Stimulated activated CD8-positive, alpha-beta memory T cell treated with anti-CD3 and anti-CD28 coated beads, Interleukin-7, amount 100 ng/mL, for 24 hours (primary cell): ENCODE measurements around the gene PKN1.

Experiments used
- DNase-seq: peaks from one replicate; pipeline ENCODE4 v3.0.0-alpha.2; 2020; ENCODE audit warnings: low read depth

Gene PKN1

DNA sequence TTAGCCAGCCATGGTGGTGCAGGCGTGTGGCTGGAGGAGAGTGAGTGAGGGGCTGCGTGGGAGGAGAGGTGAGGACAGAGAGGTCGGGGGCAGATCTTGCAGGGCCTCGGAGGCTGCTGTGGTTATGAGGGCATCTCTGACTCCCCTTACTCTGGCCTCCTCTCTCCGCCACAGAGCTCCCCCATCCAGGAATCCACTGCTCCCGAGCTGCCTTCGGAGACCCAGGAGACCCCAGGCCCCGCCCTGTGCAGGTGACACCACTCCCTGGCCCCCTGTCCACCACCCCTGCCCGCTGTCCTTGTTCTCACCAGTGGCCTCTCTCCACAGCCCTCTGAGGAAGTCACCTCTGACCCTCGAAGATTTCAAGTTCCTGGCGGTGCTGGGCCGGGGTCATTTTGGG is 34.3 kb downstream of the PKN1 start:
- no peak for DNase-seq

DNA sequence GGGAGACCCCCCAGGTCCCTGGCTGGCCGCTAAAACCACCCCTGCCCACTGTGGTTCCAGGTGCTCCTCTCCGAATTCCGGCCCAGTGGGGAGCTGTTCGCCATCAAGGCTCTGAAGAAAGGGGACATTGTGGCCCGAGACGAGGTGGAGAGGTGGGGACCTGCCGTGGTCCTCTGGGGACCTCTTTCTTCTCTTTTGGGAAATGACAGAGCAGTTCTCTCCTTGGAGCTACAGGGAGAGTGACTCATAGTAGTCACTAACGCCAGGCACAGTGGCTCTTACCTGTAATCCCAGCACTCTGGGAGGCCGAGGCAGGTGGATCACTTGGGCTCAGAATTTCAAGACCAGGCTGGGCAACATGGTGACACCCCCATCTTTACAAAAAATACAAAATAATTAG is 34.7 kb downstream of the PKN1 start:
- DNase-seq = no peak

DNA sequence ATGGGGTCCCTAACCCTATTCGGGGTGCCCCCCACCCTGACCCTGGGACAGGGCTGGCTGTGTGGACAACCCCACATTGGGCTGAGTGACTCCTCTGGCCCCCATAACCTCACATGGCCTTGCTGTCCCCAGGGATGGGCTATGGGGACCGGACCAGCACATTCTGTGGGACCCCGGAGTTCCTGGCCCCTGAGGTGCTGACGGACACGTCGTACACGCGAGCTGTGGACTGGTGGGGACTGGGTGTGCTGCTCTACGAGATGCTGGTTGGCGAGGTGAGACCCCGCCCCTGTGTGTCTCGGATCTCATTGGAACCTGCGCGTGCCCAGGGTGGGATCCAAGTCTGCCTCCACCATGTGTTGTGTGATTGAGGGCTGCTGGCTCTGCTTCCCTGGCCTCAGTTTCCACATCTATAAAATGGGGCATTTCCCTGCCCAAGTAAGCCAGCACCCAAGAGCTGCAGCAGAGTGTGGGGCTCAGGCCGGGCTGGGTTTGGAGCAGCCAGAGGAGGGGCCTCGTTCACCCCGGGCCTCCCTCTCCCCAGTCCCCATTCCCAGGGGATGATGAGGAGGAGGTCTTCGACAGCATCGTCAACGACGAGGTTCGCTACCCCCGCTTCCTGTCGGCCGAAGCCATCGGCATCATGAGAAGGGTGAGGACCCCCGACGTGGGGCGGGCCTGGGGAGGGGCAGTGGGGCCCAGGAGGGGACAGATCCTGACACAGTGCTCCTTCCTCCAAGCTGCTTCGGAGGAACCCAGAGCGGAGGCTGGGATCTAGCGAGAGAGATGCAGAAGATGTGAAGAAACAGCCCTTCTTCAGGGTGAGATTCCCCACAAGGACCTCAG is 37.1 kb downstream of the PKN1 start:
- DNase-seq = no peak

DNA sequence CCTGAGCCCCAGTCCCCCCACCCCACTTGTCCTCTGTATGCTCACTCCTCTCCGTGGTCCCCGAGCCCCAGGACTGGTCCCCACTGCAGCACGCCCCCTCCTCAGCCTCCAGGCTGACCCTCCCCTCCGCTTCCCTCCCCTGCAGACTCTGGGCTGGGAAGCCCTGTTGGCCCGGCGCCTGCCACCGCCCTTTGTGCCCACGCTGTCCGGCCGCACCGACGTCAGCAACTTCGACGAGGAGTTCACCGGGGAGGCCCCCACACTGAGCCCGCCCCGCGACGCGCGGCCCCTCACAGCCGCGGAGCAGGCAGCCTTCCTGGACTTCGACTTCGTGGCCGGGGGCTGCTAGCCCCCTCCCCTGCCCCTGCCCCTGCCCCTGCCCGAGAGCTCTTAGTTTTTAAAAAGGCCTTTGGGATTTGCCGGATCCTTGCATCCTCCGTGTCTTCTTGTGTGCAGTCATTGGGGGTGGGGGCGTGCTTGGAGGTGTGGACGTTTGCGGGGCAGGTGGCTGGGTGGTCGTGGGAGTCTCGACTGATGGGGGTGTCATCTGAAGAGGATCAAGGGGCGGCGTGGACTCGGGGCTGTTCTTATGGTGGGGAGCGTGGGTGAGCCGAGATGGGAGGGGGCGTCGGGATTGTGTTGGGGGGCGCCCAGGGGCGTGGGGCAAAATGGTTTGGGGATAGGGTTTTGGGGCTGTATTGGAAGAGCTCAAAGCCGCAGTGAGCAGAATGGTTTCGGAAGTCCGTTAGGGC is 38.5 kb downstream of the PKN1 start:
- no peak for DNase-seq

DNA sequence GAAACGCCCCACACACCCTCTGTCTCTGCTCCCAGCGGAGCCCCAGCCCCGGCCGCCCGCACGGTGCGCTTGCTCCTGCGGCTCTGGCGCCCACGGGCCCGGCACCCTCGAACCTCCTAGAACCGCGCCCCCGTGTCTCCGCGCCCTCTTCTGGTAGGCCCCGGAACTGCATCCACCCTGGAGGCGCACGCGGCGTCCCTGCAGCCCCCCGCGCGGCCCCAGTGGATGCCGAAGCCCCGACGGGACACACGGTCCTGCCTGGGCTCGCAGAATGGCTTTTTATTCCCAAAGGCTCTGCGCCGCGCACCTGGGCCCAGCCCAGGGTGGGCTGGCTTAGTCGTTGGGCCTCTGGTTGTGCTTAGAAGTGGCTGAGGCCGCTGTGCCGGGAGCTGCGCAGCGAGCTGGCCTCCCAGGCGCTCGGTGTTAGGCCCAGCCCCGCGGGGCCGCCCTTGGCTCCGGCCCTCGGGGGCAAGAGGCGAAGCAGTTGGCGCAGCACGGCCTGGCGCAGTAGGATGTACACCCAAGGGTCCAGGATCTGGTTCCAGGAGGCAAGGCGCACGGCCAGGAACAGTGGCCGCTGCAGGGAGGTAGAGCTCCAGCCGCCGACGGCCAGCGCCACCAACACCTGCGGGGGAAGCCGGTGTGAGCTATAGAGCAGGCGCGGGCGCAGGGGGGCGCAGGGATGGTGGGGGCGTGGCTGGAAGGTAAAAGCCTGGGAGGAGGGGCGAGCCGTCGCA is 39.3 kb downstream of the PKN1 start:
- DNase-seq = peak; percentile 88

DNA sequence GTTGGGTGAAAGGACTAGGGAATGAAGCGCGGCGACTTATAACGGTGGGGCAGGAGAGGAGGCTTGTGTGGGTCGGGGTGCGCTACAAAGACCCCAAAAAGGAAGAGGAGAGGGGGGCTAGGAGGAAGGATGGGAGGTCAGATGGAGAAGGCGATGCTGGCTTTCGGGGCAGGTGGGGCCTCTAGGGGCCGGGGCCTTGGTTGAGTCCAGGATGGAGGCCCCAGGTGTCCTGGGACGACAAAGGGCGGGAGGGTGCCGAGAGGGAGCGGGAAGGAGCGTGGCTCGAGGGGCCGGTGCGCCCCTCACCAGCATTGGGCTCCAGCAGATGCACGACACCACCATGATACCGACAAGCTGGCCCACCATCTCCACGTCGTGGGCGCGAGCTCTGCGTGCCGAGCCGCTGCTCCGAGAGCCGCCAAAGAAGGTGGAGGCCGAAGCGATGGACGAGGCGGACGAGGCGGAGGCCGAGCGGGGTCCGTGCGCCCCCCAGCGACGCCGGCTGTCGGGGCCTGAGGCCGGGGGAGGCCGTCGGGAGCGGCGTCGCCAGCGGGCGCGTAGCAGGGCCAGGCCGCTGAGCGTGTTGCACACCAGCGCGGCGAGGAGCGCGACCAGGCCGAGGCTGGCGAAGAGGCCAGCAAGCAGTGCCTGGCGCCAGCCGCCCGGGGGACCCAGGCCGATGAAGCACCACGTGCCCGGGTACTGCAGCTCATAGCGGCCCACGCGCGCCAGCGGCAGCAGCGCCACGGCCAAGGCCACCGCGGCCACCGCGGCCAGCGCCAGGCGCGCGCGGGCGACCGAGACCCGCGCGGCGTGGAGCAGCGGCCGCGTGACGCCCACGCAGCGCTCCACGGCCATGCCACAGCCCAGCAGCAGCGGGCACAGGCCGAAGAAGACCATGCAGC is 40.2 kb downstream of the PKN1 start:
- DNase-seq = no peak

DNA sequence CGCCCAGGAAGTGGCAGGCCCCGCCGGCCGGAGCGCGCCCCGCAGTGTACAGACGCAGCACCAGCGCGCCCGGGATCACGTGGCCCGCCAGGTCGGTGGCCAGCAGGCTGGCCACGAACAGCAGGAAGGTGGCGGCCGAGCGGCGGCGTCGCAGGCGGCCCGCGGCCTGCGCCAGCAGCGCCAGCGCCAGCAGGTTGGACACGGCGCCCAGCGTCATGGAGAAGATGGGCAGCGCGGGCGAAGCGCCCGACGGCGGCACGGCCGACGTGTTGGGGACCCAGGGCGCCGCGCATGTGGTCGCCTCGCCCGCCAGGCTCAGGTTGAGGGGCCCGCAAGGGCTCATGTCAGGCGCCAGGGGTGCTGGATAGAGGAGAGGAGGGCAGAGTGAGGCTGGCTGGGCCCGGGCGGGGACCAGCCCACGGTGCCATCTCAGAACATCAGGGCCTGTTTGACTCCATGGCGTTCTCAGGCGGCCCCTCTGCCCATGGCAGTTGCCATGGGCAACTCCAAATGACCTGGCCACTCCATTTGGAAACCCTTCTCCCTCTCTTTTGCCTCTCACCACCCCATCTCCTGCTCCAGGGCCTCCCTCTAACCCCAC is 41.0 kb downstream of the PKN1 start:
- DNase-seq = no peak

DNA sequence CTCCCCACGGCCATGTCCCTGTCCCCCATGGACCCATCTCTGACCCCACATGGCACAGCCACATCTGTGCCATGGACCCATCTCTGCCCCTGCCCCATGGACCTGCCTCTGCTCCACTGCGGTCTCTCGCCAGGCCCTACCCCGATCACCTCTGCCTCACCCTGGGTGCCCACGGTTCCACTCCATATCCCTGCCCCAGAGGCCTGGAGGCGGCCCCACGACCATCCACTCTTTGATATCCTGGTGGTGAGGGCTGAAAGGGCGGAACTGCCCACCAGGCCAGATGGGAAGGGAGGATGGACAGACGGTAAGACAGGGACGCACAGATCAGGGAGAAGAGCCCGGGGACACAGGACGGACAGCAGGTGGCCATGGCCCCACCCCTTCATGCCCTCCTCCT is 41.7 kb downstream of the PKN1 start:
- no peak for DNase-seq

DNA sequence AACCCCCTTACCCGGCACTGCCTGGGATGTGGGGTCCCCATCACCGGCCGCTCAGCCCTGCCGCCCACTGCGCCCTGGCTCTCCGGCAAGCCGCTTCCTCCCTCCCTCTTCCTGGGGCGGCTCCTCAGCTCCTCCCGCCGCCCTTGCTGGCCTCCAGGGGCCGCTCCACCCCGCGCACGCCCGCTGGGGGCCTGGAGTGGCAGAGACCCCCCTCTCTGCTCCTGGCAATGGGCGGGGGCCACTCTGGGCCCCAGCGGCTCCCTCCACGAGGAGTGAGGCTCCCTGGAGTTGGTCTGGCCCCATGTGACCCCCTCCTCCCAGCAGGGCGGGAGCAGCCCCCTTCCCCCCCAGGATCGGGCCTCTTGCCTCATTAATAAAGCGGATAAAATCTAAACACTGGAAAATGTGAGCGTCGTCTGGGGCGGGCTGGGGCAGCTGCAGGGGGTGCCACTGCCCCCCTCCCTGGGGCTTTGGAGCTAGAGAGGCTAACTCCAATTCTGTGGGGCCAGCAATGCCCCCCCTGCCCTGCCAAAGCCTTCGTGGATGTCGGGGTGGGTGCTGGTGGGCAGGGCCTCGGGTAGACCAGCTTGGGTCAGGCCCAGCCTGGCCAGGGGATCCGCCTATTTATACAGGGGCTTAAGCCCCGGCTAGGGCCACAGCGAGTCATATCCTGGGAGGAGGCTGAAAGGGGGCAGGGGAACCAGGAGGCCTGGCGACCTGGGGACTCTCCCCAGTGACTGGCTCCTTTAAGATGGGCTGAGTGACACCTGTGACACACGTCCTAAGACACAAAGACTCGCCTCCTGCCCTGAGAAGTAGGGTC is 42.4 kb downstream of the PKN1 start, which contains the start of gene PTGER1:
PTGER1 (minus strand) TSS at position 104 of the 823 bp plus-strand sequence. CDS start 1,034 bp downstream, outside the sequence.
- no peak for DNase-seq

DNA sequence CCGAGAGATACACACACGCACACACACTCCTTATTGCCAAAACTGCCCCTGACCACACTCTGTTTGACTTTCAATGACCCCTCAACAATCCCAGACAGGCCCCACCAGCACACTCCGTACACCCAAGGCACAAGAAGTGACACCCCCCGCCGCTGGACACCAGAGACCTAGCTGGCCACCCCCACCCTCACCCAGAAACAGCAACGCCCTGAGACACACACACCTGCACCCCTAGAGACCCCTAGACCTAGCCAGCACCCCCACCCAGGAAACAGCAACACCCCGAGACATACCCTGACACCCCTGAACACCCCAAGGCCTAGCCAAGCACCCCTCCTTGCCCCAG is 43.2 kb downstream of the PKN1 start:
- DNase-seq = no peak

DNA sequence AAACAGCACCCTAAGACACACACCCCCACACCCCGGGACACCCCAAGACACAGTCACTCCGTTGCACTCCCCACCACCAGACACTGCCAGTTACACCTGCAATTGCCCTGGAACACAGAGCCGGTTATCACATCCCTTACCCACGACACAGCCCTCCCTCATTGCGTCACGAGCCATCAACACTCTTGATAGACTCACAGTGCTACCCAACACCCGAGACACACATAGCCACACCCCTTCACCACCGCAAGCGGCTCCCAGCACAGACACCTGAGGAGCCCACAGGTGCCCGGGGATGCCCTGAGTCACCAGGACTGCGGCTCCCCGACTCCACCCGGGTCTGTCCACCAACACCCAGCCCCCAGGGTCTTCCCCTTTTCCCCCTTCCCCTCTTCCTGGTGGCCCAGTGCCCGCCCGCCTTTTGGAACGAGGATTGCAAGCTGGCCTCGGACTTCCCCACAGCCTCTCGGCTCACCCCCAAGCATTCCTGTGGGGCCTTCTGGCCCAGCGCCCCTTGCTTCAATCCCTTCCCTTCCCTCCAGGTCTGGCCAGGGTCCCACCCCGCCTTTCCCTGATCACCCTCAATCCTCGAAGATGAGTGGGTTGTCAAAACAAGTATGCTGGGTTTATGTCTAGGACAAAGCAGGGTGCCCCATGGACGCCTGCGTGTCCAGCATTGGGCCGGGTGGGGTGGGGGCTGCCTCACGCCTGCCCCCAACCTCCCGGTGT is 43.7 kb downstream of the PKN1 start:
- no peak for DNase-seq

DNA sequence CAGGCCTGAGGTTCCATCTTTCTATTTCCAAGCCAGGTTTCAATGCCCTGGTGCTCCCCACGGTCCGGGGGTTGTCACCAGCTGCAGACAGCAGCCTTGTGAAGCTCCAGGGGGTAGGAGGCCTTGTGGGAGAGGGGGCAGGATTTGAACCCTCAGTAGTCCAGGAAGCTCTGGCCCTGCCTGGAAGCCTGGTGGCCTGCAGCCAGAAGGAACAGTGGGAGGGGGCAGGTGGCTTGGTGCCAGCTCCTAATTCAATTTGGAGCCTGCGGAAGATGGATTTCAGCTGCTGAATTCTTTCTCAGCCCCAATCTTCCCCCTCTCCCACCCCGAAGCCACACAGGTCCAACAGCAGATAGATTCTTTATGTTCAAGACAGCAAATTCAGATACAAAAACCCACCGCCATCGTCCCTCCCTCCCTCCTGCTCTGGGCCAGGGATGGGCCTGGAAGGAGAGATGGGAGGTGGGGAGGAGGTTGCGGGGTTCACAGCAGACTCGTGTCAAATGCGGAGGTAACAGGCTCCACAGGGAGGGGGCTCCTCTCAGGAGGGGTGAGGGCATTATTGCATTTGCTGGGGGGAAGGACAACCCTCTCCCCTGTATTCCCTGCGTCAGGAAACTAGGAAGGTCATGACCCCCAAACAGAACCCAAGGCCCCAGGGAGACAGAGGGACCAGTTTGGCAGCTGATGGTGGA is 44.5 kb downstream of the PKN1 start:
- DNase-seq = no peak

DNA sequence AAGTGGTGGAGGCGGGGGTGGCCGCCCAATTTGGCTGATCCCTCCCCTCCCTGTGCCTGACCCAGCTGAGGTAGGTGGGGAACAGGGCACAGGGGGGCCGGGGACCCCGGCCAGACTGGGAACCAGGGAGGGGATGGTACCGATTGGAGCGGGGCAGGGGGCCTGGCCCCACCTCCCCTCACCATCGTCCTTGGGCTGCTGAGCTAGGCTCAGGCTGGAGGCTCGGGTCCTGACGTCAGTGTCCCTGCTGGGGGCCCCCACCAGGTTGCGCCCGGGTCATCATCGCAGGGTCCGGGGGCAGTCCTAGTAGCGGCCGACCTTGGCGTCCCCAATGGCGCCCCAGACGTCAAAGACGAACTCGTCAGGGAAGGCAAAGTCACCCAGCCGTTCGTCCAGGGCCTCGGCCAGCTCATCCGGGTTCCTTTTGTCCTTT is 45.0 kb downstream of the PKN1 start:
- DNase-seq = no peak

DNA sequence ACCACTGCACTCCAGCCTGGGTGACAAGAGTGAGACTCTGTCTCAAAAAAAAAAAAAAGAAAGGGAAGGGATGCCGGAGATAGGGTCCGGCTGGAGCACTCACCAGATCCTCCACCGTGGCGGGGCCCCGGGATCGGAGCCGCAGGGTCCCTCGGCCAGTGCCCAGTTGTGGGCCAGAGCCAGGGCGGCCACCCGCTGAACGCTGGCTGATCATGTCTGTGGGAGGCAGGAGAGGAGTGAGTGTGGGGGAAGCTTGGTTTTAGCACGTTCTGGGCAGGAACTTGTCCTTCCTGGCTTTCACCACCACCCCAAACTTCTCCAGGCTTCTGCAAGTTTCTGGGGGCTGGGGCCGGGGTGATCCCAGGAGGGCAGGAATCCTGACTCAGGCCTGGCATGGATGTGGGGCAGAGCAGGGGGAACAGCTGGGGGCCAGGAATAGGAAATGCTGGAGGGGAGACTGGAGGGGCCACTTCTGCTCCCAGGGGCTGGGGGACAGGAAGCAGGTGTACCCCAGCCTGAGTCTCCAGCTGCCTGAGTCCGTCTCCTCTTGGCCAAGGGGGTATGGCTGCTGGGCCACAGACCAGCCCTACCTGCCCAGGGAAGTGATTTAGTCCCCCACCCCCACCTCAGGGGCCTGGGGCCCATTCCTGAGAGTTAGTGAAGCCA is 46.3 kb downstream of the PKN1 start:
- no peak for DNase-seq

DNA sequence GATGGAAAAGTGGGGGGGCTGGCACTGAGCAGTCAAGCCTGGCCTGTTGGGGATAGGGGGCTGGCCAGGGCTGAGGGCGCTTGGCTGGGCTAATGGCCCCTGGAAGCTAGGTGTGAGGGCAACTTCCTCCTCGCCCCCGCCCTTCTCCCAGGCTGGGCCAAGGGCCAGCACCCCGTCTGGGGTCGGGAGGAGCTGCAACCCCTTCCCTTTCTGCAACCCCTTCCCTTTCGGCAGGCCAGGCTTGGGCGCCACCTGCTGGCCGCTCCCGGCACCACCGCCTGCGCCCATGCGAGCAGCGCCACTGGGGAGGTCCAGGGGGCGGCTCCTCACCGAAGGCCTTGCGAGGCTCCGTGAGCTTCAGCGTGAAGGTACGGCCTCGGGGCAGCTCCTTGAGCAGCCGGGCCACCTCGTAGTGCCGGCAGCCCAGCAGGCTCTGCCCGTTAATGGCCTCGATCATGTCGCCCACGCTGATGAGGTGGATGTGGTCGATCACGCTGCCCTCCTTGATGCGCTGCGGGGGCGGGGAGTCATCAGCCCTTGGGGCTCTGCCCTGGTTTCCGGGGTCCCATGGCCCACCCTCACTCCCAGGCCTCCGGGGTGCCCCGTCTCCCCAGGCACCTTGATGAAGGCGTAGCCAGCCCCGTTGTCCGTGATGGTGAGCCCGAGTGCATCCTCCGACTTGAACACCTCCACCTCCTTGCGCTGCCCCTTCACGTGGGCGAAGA is 47.0 kb downstream of the PKN1 start:
- peak; percentile 53 for DNase-seq

DNA sequence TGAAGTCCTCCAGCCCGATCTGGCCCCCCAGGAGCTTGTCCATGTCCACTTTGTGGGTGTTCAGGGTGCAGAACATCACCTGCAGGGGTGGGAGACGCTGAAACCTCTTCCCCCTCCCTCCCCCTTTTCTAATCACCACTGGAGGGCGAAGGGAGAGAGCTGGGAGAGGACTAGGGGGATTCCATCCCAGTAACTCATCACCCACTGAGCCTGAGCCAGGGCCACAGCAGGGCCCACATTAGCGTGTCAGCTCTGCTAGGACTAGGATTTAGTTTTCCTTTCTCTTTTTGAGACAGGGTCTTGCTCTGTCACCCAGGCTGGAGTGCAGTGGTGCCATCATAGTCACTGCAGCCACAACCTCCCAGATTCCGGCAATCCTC is 47.6 kb downstream of the PKN1 start:
- no peak for DNase-seq

DNA sequence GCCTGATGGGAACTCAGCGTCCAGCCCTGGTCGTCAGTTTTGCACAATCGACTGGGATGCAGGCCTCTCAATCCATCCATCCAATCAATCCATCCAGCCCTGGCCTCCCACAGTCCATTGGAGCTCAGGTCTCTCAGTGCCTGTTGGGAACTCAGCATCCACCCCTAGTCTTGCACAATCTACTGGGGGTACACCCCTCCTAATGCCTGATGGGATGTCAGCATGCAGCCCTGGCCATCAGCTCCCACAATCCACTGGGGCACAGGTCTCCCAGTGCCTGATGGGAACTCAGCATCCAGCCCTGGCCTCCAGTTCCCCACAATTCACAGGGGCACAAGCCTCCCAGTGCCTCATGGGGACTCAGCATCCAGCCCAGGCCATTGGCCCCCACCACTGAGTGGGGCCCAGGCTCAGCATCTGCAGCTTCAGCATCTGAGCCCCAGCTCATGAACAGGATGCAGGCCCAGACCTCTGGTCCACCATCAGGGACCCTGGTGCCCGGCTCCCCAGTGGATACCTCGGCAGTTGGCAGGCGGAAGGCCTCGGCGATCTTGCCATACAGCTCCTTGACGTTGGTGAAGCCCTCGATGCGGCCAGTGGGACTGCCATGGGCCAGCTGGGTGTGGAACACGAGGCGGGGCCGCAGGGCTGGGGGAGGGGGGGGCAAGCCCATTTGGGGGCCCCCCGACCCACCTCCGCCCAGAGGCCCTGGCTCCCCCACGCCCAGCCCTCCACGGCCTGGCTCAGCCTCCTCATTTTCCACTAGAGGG is 49.3 kb downstream of the PKN1 start:
- DNase-seq = no peak
